Parathyroid adenoma (tissue), 2 donors: ENCODE measurements around the gene RNF175.

ENCODE experiments used
- H2AFZ ChIP-seq: fragments of 300-600 bp; sonication (generic); one replicate; pipeline ENCODE4 v1.7.0; 2017; ENCODE audit warnings: antibody characterized with exemption, mild to moderate bottlenecking
- H3K27ac ChIP-seq: fragments of 300-600 bp; sonication (generic); one replicate; pipeline ENCODE4 v1.7.0; 2017
- H3K27me3 ChIP-seq: fragments of 300-600 bp; sonication (generic); one replicate; pipeline ENCODE4 v1.7.0; 2017; ENCODE audit warnings: low read length; ENCODE audit not compliant: control insufficient read depth, insufficient read depth
- H3K36me3 ChIP-seq: fragments of 300-600 bp; sonication (generic); one replicate; pipeline ENCODE4 v1.7.0; 2017; ENCODE audit warnings: low read length; ENCODE audit not compliant: control insufficient read depth, insufficient read depth
- H3K4me1 ChIP-seq: fragments of 300-600 bp; sonication (generic); one replicate; pipeline ENCODE4 v1.7.0; 2017; ENCODE audit warnings: control low read depth
- H3K4me2 ChIP-seq: fragments of 300-600 bp; sonication (generic); one replicate; pipeline ENCODE4 v1.7.0; 2017; ENCODE audit warnings: low read length
- H3K4me3 ChIP-seq: fragments of 300-600 bp; sonication (generic); one replicate; pipeline ENCODE4 v1.7.0; 2017; ENCODE audit warnings: low read depth, low read length
- H3K79me2 ChIP-seq: fragments of 300-600 bp; sonication (generic); one replicate; pipeline ENCODE4 v1.7.0; 2017; ENCODE audit warnings: control low read depth
- H3K9ac ChIP-seq: fragments of 300-600 bp; sonication (generic); one replicate; pipeline ENCODE4 v1.7.0; 2017; ENCODE audit warnings: mild to moderate bottlenecking
- H3K9me3 ChIP-seq: fragments of 300-600 bp; sonication (generic); one replicate; pipeline ENCODE4 v1.7.0; 2017; ENCODE audit warnings: low read length; ENCODE audit not compliant: control insufficient read depth
- CTCF ChIP-seq: fragments of 300-600 bp; sonication (generic); IDR thresholded peaks from one replicate; pipeline ENCODE4 v1.7.0; 2017; ENCODE audit warnings: antibody characterized with exemption, mild to moderate bottlenecking
- donor health status: primary hyperparathyroidism.

The RNF175 gene

GRCh38 chr4:153777421-153777820 is 17.6 kb upstream of the RNF175 start:
- H3K4me2 ChIP-seq: no peak overlapping the region
- no peaks in the 10 kb centered on the region for H3K79me2 ChIP-seq
- H3K27ac ChIP-seq: no peak overlapping the region
- H3K4me1 ChIP-seq: no peaks in the 10 kb centered on the region
- H3K27me3 ChIP-seq: no peaks in the 10 kb centered on the region
- H2AFZ ChIP-seq: no peak overlapping the region
- H3K9ac ChIP-seq: no peak overlapping the region
- no peak overlapping the region for H3K4me3 ChIP-seq
- H3K9me3 ChIP-seq: no peaks in the 10 kb centered on the region
- no peaks in the 10 kb centered on the region for H3K36me3 ChIP-seq
- no peak for TF ChIP-seq CTCF

- TF ChIP-seq CTCF: no peak
- Histone ChIP-seq H3K79me2 (no peaks in the 10 kb centered on the region), H3K36me3 (no peaks in the 10 kb centered on the region), H2AFZ (no peak overlapping the region), H3K27me3 (no peaks in the 10 kb centered on the region), H3K4me3 (no peak overlapping the region), H3K9ac (no peak overlapping the region), H3K4me2 (no peak overlapping the region), H3K27ac (no peak overlapping the region), H3K9me3 (no peaks in the 10 kb centered on the region), H3K4me1 (no peaks in the 10 kb centered on the region)
These were observed 16.8 kb upstream of the RNF175 start for GRCh38 chr4:153776601-153777000.

GRCh38 chr4:153773236-153773690 is 13.4 kb upstream of the RNF175 start:
- Histone ChIP-seq H3K4me1 (no peaks in the 10 kb centered on the region), H3K79me2 (no peaks in the 10 kb centered on the region), H3K9me3 (no peaks in the 10 kb centered on the region)

GRCh38 chr4:153771046-153771445 is 11.2 kb upstream of the RNF175 start:
- no peak overlapping the region for H3K4me2 ChIP-seq
- H3K79me2 ChIP-seq: no peaks in the 10 kb centered on the region
- no peaks in the 10 kb centered on the region for H3K4me1 ChIP-seq
- no peak overlapping the region for H2AFZ ChIP-seq
- H3K9me3 ChIP-seq: no peaks in the 10 kb centered on the region
- H3K9ac ChIP-seq: no peak overlapping the region
- H3K27ac ChIP-seq: no peak overlapping the region
- no peak for TF ChIP-seq CTCF
- no peaks in the 10 kb centered on the region for H3K36me3 ChIP-seq
- no peak overlapping the region for H3K4me3 ChIP-seq
- H3K27me3 ChIP-seq: no peaks in the 10 kb centered on the region

More at GRCh38 chr4:153773236-153773690, 13.4 kb upstream of the RNF175 start:
- no peak overlapping the region for H3K27ac ChIP-seq
- H3K9ac ChIP-seq: no peak overlapping the region
- no peak for TF ChIP-seq CTCF
- no peak overlapping the region for H3K4me3 ChIP-seq
- H3K4me2 ChIP-seq: no peak overlapping the region
- H2AFZ ChIP-seq: no peak overlapping the region
- H3K27me3 ChIP-seq: no peaks in the 10 kb centered on the region
- H3K36me3 ChIP-seq: no peaks in the 10 kb centered on the region

GRCh38 chr4:153766758-153767157 is 6.9 kb upstream of the RNF175 start:
- no peak overlapping the region for H3K4me2 ChIP-seq
- H3K4me1 ChIP-seq: no peaks in the 10 kb centered on the region
- no peak for TF ChIP-seq CTCF
- no peaks in the 10 kb centered on the region for H3K79me2 ChIP-seq
- no peak overlapping the region for H3K9ac ChIP-seq
- no peaks in the 10 kb centered on the region for H3K27me3 ChIP-seq
- no peaks in the 10 kb centered on the region for H3K36me3 ChIP-seq
- H2AFZ ChIP-seq: no peak overlapping the region
- no peak overlapping the region for H3K4me3 ChIP-seq
- no peaks in the 10 kb centered on the region for H3K9me3 ChIP-seq
- H3K27ac ChIP-seq: no peak overlapping the region
